ENCODE data around the gene SLC38A1. TPM values are rescaled to one million over a fixed set of nuclear protein-coding genes. Genes with fewer than 3 reads are reported as not detected.
A peak's percentile ranks its signal among the peaks of the same experiment; 100 is the strongest.

SLC38A1 gene
- total RNA-seq, 2 experiments from 2014 or later = 180 to 219 TPM

DNA sequence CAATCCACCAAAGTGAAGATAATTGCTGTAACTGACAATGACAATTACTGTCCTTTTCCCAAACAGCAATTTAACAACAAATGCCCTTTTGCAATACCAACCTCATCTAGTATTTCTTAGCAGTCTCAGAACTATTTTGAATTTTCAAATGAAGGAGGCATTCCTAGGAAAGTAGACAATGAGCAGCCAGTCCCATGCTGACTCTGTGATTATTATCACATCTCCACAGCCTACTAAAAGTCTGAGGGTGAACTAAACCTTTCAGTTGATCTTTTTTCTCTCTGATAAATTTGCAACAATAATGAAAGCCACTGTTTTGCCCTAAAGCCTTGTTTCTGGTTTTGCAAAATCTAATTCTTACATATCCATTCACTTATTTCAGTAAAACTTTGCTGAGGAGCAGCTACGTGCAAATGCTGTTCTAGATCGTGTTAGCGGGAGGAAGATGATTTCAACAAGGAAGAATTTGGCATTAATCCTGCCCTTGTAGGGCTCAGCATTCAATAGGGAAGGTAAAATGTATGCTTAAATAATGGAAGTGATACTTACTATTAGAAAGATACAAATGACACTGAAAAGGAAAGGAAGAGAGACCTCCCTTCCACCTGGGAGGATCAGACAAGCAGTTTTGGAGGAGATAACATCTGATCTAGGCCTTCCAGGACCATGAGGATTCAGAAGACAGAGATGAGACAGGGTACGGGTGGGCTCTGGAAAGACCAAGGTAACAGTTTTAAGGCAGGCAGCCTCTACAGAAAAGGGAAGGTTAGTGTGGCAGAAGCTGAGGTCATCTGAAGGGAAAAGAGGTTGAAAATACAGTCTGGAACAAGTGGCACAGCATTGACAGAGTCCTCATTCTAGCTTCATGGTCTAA is 47.4 kb downstream of the SLC38A1 start:
- ChIA-PET CTCF (interaction anchor here (0.7 kb wide), 1 partner anchor 1016 kb away, joined by 3 read pairs; no protein-coding TSS in a partner anchor), POLR2A (interaction anchor here (0.6 kb wide), 1 partner anchor 42 kb away, joined by 3 read pairs; no protein-coding TSS in a partner anchor)
- H3K9me3 Mint-ChIP-seq = peaks cover 7% of the 10 kb centered on the region
- no peaks in the 10 kb centered on the region for H3K27me3 Mint-ChIP-seq
- peaks cover 88% of the 10 kb centered on the region for H3K4me1 Mint-ChIP-seq
- no peak for DNase-seq
- peak overlapping the region; percentile 97 for H3K27ac Mint-ChIP-seq
- H3K4me3 Mint-ChIP-seq = no peak overlapping the region
- peaks cover 92% of the 10 kb centered on the region for H3K36me3 Mint-ChIP-seq (ENCODE audit: low read depth)

DNA sequence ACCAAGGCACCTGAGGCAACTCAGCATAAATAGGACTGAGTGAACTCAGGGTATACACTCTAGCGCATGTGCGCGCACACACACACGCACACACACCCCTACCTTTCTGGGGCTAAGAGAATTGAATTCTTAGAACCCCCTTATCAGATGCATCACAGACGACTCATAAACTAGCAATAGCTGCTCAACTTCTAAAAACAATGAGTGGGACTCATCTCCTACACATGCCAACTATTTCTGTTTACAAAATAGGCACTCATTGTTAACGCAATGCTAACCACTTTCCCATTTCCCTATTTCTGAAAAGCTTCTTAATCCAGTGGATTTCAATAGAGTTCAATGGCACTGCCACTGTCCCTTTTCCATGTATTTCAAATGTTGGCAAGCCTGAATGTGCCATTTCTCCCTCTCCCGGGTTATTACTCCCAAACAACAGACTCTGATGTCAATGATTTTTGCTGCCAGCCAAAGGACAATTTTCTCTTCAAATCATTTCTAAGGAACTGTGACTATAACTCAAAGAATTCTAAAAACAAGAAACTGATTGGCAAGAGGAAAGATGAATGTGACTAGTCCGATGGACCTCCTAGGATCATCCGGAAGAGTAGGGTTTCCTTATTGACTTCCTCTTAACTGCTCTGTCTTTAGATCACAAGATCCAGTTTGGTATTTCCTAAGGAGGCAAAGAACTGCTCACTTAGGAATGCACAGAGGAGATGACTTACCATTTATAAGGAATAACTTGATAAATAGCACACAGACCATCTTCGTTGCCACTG is 48.8 kb downstream of the SLC38A1 start:
- peak overlapping the region; percentile 97 for H3K27ac Mint-ChIP-seq
- peak overlapping the region; percentile 72 for H3K4me3 Mint-ChIP-seq
- H3K36me3 Mint-ChIP-seq (ENCODE audit: low read depth) = peaks cover 89% of the 10 kb centered on the region
- H3K9me3 Mint-ChIP-seq = peaks cover 7% of the 10 kb centered on the region
- ChIA-PET POLR2A (no interaction called here), CTCF (no interaction called here)
- peak; percentile 60 for DNase-seq
- no peaks in the 10 kb centered on the region for H3K27me3 Mint-ChIP-seq
- peaks cover 95% of the 10 kb centered on the region for H3K4me1 Mint-ChIP-seq

DNA sequence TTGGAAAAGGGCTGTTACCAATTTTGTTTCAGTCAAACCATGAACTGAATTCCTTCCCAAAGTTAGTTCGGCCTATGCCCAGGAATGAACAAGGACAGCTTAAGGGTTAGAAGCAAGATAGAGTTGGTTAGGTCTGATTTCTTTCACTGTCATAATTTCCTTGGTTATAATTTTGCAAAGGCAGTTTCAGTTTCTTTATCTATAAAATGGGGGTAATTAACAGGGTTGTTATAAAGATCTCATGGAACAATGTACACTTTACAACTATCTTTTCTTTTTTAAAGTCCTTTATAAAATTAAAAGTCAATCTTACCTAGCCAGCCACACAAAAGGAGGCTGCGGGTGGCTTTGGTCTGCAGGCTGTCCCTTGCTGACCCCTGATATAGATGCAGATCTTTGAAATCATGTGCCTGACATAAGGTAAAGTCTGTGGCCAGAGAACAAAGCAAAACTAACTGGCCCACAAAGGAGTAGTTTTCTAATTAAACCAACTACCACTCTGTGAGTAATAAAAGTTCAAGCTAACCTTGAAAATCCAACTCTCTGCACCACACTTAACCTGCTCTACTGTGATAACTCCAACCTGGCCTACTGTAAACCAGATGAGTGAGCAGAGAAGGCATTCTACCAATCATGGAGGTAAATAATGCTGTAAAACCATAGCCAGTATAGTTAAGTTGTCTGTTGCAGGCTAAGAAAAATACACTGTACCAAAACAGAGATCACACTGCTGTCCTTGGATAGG is 49.5 kb downstream of the SLC38A1 start:
- ChIA-PET POLR2A (no interaction called here), CTCF (no interaction called here)
- no peak for DNase-seq
- Mint-ChIP-seq H3K36me3 (ENCODE audit: low read depth) (peaks cover 87% of the 10 kb centered on the region), H3K27ac (peak overlapping the region; percentile 97), H3K4me3 (peak overlapping the region; percentile 72), H3K27me3 (no peaks in the 10 kb centered on the region), H3K9me3 (peaks cover 7% of the 10 kb centered on the region), H3K4me1 (peaks cover 94% of the 10 kb centered on the region)

DNA sequence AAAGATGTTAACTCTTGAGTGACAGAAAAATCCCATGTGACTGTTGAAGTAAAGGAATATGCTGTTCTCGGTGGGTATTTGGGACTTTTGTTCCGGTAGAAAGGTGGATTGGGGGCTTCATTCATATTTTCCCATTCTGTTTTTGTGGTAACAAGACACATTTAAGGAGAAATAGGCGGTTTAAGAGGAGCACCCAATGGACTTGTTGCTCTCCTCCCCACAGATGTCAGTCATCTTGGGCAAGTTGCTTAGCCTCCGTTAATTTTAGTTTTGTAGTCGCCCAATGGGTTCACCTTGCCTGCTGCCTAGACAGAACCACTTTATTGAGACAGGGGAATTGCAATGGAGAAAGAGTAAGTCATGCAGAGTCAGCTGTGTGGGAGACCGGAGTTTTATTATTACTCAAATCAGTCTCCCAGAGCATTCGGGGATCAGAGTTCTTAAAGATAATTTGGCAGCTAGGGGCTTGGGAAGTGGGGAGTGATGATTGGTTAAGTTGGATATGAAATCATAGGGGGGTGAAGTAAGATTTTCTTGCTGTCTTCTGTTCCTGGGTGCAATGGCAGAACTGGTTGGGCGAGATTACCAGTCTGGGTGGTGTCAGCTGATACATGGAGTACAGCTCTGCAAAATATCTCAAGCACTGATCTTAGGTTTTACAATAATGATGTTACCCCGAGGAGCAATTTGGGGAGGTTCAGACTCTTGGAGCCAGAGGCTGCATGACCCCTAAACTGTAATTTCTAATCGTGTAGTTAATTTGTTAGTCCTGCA is 50.3 kb downstream of the SLC38A1 start:
- ChIA-PET POLR2A (interaction anchor here (0.5 to 0.6 kb wide), 2 partner anchors 8 to 67 kb away, joined by 3 to 7 read pairs; no protein-coding TSS in a partner anchor), CTCF (interaction anchor here (1.2 to 1.7 kb wide), 3 partner anchors 9 to 45 kb away, joined by 3 to 6 read pairs (median 6); no protein-coding TSS in a partner anchor)
- Mint-ChIP-seq H3K27ac (peak overlapping the region; percentile 97), H3K9me3 (peaks cover 5% of the 10 kb centered on the region), H3K27me3 (no peaks in the 10 kb centered on the region), H3K4me1 (peaks cover 95% of the 10 kb centered on the region), H3K4me3 (peak overlapping the region; percentile 72), H3K36me3 (ENCODE audit: low read depth) (peaks cover 87% of the 10 kb centered on the region)
- no peak for DNase-seq

DNA sequence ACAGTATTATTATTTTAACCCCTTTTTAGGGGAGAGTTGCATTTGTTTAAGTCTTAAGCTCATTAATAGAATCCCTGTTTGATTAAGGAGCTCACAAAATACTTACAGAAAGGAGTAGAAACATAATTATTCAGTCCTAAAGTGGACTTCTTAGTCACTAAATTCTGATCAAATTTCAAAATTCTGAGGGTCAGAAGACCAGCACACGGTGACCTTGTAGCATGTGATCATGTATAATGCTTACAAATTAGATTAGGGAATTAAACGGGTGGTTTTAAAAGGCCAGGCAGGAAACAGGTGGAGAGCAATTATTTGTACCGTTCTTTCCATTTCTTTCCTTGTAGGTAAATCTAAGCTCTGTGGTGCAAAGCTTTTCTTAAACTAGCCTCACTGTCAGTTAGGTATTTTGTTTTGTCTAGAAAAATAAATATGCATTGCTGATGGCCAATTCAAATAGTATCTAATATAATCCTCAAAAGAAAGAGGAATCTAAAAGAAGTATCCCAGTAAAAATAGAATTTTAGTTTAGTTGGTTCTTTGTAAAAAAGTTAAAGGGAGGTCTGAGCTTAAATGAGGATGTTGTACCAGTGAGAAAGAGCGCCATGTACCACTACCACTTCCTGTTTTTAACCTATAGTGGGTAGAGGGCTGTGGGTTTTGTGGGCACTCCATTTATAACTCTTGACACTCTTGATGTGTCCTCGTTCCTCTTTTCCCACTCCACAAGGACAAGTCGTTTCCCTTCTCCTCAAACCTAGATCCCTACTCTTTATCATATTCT is 51.1 kb downstream of the SLC38A1 start:
- POLR2A ChIA-PET = interaction anchor here (0.5 to 2.4 kb wide), 4 partner anchors 9 to 67 kb away, joined by 3 to 15 read pairs (median 8); partner anchors contain the start of gene SLC38A1
- CTCF ChIA-PET = interaction anchor here (1.0 to 1.7 kb wide), 5 partner anchors 10 to 227 kb away, joined by 3 to 6 read pairs (median 3); no protein-coding TSS in a partner anchor
- Mint-ChIP-seq H3K4me1 (peaks cover 95% of the 10 kb centered on the region), H3K9me3 (peaks cover 5% of the 10 kb centered on the region), H3K36me3 (ENCODE audit: low read depth) (peaks cover 87% of the 10 kb centered on the region), H3K27ac (peak overlapping the region; percentile 97), H3K4me3 (peak overlapping the region; percentile 72), H3K27me3 (no peaks in the 10 kb centered on the region)
- DNase-seq = peak; percentile 83

DNA sequence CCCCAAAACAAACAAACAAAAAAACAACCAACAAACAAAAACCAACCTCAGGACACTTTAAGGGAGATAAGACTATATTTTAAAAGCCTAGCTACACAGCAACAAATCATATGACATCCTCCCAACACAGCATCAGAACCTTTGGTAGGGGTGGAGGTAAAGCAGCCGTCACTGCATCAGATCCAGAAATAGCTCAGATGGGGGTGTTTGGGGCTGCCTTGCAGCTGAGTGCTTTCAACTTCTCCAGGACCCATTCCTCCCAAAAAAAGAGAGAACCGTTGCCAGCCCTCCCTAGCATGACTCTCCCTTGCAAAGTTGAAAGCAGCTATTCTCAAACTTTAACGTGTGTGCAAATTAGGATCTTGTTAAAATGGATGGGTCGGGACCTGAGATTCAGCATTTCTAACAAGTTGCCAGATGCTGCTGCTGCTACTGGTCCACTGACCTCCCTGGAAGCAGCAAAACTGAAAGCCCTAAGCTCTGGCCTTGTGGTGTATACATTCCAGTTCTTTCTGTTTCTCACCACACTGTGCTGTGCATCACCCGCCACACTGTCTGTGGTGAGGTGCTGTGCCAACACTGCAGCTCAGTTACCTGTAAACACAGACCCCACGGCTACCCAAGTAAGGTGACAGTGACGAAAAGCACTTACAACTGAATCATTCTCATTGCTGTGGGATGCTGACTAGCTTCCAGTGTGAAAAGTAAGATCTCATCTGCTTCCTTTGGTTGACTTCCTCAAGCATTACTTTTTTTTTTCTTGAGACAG is 54.0 kb downstream of the SLC38A1 start:
- CTCF ChIA-PET = interaction anchor here (0.6 to 2.4 kb wide), 8 partner anchors 9 to 224 kb away, joined by 3 to 9 read pairs (median 4); partner anchors contain the start of genes SCAF11 and SLC38A1
- H3K27ac Mint-ChIP-seq = peak overlapping the region; percentile 97
- H3K36me3 Mint-ChIP-seq (ENCODE audit: low read depth) = peaks cover 88% of the 10 kb centered on the region

DNA sequence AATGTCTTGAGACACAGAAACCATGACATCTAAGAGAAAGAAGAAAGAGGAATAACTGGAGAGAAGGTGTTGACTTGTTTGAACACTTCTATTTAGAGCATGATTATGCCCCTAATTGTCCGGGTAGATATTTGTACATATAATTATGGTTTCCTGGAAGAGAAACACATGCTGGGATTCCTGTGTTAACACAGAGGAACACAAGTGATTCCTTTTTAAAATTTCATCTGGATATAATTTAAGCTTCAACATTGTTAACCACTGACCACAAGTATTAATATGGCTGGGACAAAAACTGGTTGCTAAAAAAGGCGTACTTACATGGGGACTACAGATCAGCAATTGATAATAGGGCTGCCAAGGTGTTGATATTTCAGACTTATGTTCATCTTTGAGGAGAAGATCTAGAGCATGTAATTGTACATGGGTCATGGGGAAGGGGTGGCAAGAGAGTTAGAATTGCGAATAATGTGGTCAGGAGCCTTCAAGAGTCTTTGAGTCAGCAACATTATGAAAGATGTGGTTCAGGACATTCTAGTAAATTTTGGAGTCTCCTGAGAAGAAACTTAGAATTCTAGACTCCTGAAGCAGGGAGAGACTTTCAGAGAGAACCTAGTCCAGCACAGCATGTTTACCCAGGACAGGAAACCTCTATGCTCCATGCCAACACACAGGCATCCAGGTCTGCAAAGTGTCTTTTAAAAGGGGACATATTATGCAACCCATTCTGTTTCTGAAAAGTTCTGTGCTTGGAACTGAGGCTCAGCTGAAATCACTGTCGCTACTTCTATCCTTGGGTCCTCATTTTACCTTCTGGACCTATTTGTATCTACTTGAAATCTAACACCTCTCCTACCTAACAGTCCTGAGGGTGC is 56.5 kb downstream of the SLC38A1 start:
- peaks cover 2% of the 10 kb centered on the region for H3K9me3 Mint-ChIP-seq
- H3K27me3 Mint-ChIP-seq = no peaks in the 10 kb centered on the region
- no peak for DNase-seq
- ChIA-PET CTCF (interaction anchor here (0.8 kb wide), 1 partner anchor 58 kb away, joined by 3 read pairs; no protein-coding TSS in a partner anchor), POLR2A (no interaction called here)
- H3K4me3 Mint-ChIP-seq = no peak overlapping the region
- peak overlapping the region; percentile 63 for H3K27ac Mint-ChIP-seq
- peaks cover 91% of the 10 kb centered on the region for H3K4me1 Mint-ChIP-seq
- peaks cover 86% of the 10 kb centered on the region for H3K36me3 Mint-ChIP-seq (ENCODE audit: low read depth)

More for the DNA sequence above, 54.0 kb downstream of the SLC38A1 start:
- no peaks in the 10 kb centered on the region for H3K27me3 Mint-ChIP-seq
- POLR2A ChIA-PET = interaction anchor here (0.7 to 1.1 kb wide), 3 partner anchors 10 to 55 kb away, joined by 3 to 19 read pairs (median 9); partner anchors contain the start of gene SLC38A1
- DNase-seq = peak; percentile 90
- peak overlapping the region; percentile 57 for H3K4me3 Mint-ChIP-seq
- peaks cover 95% of the 10 kb centered on the region for H3K4me1 Mint-ChIP-seq
- H3K9me3 Mint-ChIP-seq = peaks cover 6% of the 10 kb centered on the region

DNA sequence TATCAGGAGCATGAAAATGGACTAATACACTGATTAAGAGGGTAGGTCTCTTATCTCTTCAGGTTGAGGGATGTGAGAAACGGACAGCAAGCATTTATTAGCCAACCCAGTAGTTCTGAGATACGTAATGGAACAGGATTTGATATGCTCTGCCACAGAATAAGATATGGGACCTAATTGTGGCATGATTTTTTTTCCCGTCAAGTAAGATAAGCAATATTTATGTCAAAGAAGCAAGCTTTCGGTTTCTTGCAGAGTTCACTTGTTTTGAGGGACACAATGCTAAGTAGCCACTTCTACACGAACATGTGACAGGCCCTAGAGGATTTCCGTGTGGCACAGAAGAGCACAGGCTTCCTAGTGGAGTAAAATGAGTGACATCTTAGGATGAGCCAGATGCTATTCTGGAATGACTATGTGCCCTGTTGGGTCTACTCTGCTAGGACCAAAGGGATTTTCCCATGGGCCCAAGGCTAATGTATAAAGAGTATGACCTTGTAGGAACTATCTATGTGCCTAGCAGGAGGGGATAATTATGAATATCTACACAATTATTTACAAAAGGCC is 57.9 kb downstream of the SLC38A1 start:
- no peak for DNase-seq
- POLR2A ChIA-PET = no interaction called here
- H3K9me3 Mint-ChIP-seq = peaks cover 2% of the 10 kb centered on the region

More for the DNA sequence above, 57.9 kb downstream of the SLC38A1 start:
- H3K27ac Mint-ChIP-seq = peak overlapping the region; percentile 79
- H3K4me3 Mint-ChIP-seq = peak overlapping the region; percentile 9
- CTCF ChIA-PET = interaction anchor here (1.7 kb wide), 1 partner anchor 15 kb away, joined by 6 read pairs; no protein-coding TSS in a partner anchor
- H3K27me3 Mint-ChIP-seq = no peaks in the 10 kb centered on the region
- H3K36me3 Mint-ChIP-seq (ENCODE audit: low read depth) = peaks cover 88% of the 10 kb centered on the region
- H3K4me1 Mint-ChIP-seq = peaks cover 85% of the 10 kb centered on the region
